ENCODE data around the gene CAST.

The CAST gene

DNA sequence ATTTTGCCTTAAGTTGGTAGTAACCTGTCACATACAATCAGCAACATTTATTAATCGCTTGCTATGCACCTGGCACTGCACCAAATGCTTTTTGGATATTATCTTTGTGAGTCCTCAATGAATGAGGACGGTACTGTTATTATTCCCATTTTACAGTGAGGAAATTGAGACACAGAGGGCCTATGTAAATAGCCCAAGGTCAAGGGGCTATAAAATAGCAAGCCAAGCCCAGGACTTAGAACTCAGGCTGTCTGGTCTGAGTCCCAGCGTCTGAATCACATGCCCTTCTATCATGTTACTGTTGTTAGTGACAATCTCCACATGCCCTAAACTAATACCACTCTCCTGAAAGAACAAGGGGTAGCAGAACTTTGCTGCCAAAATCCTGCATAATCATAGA, 85.5 kb downstream of the CAST start:
- no peak for DNase-seq

DNA sequence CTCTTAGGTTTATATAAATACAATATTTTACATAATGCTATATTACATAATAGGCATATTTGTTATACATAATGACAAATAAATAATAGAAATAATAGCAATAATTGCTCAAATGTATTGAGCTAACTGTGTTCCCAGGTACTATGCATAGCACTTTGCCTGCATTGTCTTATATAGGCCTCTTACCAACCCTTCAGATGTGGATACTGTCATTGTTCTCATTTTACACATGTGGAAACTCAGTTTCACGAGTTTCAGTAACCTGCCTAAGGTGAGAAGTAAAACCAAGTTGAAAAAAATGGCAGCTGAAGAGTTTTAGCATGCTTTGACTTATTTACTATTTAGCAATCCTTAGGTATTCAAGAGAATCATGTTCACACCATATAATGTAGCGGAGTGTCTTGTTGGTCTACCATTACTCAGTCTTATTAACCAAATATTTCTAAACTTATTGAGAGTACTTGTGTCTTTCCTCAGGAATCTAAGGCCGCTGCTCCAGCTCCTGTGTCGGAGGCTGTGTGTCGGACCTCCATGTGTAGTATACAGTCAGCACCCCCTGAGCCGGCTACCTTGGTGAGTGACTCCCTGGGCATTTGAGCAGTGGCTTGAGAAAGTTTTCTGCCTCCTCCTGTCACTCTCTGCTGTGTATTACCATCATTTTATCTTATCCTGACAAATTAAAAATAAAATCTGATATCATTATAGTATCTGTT, 88.1 kb downstream of the CAST start:
- DNase-seq: no peak

DNA sequence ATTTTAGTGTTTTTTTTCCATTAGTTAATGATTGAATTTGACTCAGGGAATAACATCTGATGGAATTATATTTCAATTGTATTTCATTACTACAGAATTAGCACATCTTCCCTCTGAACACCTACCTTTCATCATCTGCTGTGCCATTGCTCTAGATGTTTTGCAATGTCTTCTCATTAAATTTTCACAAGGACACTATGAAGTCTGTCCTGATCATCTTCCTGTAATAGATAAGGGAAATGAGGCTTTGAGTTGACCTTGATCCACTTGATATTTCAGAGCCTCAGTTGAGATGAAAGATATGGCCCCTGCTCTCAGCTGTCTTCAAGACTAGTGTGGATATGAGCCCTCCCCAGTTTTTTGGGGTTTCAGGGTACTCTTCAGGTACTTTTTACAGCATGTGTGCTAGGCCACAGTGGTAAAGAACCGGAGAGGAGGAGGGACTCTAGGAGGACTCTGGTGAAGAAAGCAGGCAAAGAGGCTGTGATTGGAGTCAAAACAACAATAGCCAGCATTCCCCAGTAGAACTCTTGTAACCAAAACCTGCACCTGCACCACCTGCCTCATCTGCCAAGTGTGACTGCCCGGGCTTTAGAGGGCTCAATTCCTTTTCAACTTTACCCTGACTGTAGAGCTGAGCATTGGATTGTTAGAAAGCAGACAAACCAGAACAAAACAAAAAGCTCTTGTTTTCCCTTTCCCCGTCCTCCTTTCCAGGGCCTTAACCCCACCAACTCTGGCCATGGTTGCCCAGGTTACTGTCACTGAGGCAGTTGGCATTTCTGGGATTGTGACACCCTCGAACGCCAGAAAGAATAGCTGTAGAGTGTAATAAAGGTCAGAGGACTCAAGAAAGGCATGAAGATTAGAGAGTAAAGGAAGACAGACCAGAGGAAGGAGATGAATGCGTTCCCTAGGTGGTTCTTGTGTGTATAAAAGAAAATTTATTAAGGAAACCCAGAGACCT, 89.3 kb downstream of the CAST start:
- DNase-seq: no peak

DNA sequence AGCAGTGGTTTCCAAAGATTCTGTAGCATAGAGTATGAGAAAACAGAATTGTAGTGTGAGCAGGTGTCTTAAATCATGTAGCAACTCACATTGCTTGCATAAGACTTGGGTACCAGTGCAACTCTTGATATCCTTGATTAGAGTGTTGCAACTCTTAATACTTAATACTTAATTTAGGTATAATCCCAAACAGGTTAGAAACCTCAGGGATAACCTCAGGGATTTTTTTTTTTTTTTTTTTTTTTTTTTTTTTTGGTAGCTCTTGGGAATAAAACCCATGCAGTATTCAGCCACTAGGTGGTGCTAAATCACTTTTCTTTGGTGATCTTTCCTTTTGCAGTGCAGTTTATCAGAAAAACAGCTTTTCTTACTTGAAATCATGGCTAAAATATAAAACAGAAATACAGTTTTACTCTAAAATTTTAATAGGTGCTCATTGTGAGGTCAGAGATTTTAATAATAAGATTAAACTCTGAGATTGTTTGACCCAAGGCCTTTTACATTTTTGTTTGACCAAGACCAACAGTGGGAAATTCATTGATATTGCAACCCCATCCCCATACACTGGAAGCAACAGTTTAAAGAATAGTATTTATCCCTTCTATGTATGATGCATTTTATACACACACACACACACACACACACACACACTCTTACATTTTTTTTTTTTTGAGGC, 90.3 kb downstream of the CAST start:
- peak; percentile 60 for DNase-seq

DNA sequence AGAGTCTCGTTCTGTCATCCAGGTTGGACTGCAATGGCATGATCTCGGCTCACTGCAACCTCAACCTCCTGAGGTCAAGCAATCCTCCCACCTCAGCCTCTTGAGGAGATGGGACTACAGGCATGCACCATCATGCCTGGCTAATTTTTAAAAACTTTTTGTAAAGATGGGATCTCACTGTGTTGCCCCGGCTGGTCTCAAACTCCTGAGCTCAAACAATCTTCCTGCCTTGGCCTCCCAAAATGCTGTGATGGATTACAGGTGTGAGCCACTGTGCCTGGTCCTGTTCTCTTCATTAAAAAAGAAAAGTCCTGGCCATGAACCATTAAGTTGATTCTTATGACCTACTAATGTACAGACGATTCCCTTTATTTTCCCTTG, 90.8 kb downstream of the CAST start:
- no peak for DNase-seq

DNA sequence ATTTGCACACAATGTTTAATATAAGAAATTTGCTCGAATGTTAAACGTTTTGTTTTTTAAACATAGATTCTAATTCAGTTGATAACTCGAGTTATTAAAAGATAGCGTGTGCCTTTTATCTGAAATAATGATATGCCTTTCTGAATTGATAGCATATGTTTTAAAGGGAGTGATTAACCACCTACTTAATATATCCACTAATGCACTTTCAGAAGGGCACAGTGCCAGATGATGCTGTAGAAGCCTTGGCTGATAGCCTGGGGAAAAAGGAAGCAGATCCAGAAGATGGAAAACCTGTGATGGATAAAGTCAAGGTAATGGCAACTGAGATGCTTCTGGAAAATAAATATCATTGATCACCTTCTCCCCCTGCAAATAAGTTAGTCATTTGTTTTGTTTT, 91.7 kb downstream of the CAST start:
- no peak for DNase-seq

DNA sequence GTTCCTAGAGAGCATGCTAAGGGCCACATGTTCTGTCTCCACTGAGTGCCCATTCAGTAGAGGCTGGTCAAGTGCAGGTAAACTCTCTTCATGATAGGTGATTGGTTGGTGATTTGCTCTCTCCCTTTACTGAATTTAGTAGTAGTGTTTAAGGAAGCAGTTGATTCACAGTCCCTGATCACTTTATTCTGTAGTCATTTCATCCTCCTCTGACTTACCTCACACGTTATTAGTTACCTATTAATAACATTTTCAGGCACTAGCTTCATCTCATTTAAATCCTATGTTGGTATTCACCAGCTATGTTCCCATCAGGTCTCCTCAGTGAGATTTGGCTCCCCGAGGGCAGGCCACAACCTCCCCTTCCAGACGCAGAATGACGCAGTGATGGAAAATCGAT, 93.7 kb downstream of the CAST start:
- DNase-seq: no peak

DNA sequence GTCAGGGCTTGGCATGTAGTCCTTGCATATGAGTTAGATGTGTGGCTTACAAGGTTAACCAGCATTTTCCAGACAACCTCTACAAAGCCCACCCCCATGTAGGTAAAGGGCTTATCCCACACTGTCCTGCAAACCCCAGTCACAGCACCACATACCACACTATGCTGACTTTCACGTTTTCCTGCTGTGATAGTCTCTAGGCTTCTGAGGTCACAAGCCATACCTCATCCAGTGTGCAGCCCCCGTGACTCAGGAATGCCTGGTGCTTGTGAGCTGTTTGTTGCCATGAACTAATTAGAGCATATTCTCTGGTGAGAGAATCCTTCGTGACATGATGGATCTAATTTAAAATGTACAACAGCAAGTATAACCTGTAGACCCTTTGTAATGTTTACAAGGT, 94.8 kb downstream of the CAST start:
- DNase-seq: no peak

DNA sequence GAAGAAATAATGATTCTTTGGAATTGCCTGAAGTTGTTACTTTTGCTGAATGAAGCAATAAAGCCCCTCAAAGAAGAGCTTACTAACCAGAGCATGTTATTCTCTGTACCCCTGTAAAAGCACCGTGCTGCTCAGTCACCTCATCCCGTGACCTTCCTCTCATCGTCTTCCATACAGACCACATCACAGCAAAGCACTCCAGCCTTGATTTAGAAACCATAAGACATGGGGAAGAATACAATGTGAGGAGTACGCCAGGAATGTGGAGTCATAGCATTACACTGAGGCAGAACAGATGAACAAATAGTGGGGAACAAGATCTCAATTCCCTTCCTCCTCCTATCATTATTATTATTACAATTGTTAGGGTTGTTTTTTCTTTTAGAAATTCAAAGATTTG, 96.4 kb downstream of the CAST start:
- DNase-seq: peak; percentile 21

DNA sequence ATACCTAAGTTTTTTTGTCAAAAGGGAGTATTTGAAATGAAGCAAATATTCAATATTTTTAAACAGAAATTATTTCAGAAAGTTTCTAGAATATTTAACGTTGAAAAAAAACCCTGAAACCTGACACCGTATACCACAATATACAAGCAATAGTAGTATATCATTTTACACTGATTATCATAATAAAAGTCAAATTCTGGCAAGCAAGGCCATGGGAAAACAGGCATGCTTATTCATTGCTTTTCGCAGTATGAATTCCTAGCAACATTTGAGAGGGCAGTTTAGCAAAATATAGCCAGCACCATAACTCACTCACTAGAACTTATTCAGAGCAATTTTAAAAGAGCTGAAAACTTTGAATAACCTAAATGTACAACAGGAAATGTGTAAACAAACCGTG, 99.4 kb downstream of the CAST start:
- no peak for DNase-seq

DNA sequence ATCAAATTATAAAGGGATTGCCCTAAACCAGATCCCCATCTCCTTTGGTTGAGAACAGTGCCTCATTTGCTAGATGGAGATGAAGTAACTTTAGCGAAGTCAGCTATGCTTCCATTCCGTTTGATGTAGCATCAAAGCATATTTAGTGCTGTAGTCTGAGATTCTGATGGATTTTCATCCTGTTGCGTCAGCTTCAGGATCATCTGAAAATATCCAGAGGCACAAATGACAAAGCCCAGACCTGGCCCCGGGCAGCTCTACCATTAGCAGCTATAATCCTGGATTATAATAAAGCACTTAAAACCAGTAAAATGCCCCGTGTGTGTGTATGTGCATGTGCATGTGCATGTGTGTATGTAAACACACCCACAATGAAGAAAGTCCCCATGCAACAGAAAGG, 100.8 kb downstream of the CAST start:
- DNase-seq: peak; percentile 5

DNA sequence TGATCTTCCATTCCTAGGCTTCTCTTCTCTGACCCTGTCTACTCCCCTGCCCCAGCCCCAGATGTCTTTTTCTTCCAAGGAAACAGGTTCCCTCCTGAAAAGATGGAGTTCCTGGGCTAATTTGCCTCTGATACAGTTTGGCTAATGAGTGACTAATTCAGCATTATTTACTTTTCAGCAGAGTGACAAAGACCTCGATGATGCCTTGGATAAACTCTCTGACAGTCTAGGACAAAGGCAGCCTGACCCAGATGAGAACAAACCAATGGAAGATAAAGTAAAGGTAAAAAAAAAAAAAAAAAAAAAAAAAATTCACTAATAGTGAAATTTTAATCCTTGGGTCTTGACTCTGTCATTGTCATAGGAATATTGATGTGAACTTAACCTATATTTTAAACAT, 102.9 kb downstream of the CAST start:
- DNase-seq: no peak

DNA sequence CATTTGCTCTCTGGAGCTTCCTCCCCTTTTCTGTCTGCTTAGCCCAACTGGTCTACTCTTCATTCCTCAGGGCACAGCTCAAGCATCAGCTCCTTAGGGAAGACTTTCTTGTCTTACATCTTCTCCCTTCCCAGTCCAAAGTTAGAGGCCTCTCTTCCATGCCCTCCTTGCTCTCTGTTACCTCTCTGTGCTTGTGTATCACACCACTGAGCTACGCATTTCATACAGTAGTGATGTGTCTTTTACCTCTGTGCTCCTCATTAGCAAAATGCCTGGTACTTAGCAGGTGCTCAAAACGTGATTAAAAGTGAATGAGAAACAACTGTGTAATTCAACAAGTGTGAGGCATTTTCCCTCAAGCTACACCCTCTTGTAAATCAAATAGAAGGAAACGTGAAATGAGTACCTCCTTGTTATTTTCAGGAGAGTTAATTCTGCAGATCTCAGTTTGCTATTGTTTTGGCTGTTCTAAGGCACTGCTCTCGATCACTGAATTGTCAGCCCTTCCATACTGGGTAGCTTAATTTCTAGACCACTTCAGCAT, 106.6 kb downstream of the CAST start:
- no peak for DNase-seq

DNA sequence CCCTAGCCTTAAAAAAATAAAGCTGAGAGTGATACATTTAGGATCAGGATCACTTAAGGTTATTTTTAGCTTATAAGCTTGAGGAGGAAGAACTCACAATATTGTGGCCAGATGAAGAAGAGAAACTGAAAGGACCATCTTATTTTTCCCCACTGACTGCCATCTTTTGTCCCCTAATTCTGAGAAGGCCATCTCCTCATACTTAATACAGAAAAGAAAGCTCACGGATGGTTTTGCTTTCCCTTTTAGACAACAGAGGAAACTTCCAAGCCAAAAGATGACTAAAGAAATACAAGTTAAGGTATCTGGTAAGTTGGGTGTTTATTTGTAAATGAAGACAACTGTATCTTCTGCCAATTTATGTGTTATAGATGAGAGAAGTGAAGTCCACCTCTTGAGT, 109.2 kb downstream of the CAST start:
- no peak for DNase-seq

DNA sequence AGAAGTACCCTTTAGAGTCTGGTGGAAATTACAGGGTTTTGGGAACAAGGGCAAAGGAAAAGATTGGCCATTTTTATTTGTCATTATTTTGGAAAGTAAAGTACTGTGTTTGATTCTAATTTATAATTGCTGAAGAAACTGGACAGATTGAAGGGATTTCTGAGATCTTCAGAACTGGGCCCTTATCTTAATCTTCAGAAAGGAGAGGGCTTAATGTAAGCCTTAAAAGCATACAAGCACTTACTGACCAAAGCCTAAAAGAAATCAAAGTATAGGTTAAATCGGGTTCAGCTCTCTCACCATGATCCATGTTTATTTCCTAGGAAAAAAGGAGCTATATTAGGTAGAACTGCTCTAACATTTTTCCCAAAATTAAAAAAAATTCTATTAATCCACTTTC, 109.9 kb downstream of the CAST start:
- no peak for DNase-seq

DNA sequence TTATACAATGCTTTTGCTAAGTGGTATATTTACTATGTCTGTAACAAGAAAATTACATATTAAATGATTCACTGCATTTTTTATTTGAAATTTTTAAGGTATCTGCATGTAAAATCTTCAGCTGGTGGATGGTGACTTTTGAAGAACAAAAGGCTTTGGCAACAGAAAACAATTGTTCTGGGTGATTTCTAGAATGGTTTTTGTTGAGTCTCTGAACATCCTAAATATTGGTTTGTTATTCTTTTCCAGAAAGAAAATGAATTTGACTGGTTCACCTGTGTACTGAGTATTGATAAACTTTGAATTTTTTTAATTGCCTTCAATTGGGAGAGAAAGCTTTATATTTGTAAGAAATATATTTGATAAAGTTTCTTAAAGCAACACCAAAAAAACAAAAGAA, 110.4 kb downstream of the CAST start:
- no peak for DNase-seq

DNA sequence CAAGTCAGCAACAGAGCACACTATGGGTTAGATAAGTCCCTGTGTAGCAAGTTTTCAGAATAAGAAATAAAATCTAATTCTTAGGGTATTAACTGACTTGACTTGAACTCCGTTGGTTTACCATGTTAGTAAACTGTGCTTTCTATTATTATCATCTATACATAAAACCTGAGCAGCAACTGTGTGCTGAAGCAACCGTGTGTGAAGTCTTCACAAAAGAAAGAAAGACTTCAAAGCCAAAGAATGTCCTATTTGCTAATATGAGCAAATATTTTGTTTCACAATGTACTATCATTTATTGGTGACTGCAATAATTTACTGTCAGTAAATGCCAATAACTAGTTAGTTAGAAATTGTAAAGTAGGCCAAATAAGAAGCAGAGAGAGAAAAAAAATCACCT, 112.9 kb downstream of the CAST start:
- no peak for DNase-seq

DNA sequence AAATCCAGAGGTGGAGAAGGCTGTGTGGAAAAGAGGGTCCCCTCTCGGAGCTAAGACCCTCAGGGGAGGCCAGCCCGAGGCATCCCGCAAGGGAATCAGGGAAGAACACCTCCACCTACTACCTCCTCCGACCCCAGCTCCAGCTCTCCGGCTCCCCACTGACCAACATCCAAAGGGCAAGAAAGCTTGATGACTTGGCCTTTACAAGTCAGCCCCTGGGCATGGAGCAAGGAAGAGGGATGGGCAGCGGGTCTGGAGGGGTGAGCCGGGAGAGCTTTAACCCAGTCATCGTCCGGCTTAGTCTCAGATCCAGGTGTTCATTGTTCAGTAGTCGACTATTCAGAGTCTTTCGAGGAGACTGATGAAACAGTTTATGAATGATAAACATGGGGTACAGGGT, 113.5 kb downstream of the CAST start:
- no peak for DNase-seq

DNA sequence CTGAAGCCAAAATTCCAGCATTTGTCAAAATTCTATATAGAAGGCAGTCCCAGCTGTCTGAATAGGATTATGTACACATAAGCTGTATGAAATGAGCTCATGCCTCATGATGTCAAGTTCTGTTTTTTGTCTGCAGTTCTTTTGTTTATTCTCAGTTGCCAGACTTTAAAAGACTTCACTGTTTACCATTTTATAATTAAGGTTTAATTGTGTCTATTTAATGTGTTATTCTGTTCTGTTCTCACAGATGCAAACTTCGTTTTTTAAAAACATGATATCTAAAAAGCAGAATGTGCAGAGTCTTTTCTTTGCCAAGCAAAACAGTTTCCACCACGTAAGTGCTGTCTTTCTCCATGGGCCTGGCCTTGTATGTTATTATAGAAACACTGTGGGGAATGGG, 114.4 kb downstream of the CAST start:
- DNase-seq: no peak

DNA sequence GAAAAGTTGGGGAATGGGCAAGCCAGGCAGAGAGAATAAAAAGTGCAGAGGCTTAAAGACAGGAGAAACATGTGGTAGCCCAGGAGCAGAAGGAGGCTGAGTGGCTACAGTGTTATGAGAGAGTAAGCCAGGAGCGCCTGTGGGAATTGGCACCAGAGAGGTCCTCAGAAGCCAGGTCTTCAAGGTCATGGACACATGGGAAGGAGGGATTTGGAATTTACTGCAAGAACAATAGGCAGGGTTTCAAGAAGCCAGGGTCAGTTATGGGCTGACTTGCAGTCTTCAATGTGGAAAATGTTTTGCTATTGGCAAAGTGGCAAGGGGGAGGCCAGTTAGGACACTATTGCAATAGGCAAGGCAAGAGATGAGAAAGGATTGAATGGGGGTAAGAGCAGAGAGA, 116.2 kb downstream of the CAST start:
- no peak for DNase-seq

DNA sequence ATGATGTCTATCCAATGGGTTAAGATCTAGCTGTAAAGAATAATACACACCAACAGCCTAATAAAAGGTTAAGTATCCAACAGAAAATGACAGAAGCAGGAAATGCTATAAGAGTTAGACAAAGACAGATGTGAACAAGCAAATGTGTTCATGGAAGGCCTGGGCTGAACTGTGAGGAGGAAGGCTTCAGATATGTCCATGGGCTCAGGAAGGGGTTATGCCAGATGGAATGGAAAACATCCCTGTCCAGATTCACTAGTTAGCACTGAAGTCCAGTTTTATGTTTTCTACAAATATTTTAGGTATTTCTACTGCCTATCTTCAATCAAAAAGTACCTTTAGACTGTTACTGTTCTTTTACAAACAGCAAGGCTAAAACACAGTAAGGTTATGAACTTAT, 118.5 kb downstream of the CAST start:
- peak; percentile 30 for DNase-seq

DNA sequence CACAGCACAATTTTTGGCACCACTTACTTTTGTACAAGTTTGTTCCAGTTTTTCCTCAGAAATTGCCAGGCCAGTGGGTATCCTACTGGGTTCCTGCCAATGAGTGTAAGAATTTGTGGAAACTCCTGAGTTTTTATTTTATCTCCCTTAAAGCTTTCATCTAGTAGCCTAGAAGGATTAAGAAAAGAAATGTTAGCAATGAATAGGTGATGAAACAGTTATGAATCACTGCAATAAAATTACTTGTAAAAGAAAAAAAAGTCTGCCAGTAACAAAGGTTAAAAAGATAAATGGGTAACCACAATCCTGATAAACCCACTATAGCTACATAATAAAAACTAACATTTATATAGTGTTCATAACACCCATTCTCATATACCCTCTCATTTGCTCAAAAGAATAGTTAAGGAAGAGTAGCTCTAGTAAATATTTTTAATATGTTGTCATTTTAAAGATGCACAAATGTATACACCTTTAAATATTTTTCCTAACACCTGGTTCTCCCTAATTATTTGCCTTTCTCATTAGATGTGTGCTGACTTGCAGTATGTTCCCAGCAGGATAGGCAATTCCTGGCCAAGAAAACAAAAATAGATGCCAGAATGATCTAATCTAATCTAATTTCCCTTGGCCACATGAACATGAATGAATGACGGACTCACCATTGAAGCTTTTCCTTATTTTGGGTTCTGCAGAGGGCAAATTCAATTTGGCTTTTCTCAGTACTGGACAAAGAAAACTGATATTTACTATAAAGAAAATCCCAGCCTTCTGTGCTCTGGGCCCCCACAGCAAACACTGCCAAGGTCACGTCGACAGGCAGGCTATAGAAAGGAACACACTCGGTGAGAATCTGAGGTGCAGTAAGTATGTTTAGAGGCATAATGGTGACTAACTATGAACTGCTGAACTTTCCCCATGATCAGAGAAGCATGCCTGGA, 119.1 kb downstream of the CAST start:
- peak; percentile 39 for DNase-seq
